Inferior parietal cortex (tissue), 1 donor: ENCODE measurements around the gene RMI1.

ENCODE experiments used
- DNase-seq: peaks from one replicate; pipeline ENCODE4 v3.0.0-alpha.2; 2016; ENCODE audit errors: extremely low spot score

The RMI1 gene

DNA sequence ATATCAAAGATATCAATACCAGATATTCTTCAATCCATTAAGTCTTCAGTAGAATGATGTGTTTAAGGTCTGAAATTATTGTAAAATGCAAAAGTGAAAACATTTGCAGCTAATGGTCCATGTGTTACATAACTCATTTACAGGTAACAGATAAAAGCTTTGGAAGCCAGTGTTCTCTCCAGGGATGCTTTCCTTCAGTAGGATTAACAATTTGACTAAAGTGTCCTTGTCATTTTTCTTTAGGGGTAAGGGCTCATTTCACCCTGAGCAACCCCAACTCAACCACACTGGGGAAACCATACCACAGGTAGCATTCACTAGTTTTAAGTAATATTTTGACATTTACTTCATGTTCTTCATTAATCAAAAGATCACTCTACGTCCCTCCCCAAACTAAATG lies 13.5 kb upstream of the RMI1 start:
- no peak for DNase-seq

DNA sequence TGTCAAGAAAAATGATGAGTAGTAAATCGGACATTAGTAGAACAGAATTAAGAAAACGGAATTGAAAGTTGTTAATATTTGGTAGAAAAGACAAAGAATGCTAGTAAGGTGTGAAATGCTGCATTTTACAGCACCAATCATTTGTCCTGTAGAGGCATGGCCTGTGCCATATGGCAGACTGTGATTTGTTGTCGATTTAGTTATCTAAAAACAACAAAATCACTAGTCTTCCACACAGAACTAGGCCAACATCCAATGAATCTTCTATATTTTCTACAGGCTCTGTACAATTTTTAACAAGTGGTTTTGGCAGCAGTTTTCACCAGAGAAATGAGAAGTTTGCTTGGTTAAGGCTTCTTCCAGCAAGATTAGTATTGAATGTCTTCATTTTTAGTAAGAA lies 11.0 kb upstream of the RMI1 start:
- no peak for DNase-seq

DNA sequence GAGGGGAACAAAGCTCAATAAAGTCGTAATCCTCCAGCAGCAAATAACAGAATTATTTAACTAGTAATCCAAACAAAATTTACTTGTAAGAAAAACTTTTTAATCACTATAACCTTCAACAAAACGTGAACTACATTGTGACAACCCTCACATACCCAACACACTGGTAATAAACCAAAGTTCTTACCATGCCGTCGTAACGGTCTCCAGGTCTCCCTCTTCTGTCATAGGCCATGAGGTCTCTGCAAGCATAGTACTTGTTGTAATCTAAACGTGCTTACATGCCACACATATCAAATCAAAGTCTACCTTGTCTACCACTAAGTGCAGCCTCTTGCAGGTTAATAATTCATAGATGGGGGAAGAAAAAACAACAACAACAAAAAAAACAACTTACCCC lies 9.1 kb upstream of the RMI1 start:
- no peak for DNase-seq

DNA sequence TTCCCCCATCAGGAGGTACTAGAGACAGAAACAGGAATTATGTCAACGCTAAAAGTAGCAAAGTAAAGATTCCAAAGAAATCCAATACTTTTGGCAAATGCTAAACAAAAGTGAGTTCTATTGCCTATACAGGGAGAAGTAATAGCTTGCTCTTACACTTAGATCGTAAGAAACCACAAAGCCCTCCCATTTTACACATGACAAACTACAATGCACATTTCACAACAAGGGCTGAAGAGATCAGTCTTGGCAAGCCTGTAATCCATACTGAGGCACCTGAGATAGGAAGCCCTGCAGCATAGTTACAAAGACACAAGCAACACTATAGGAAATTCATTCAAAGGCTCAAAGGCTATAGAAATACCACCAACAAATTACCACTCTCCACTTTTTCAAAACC lies 8.3 kb upstream of the RMI1 start:
- DNase-seq, result no peak

DNA sequence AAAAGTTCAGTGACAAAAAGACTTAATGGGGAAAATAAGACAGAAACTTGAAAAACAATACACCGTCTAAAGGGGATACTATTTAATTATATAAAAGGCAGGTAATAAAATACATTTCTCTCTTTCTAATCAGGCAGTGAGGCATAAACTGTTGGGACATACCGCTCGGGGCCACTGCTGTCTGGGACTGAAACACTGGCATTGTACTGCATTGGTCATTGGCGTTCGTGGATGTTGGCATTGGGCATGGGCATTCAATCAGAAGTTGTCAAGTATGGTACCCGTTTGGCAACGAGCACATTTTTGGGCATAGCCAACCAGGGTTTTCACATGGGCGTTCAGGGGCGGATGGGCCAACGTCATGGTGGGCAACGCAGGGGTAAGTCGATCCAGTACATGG lies 5.3 kb upstream of the RMI1 start:
- DNase-seq, result no peak

DNA sequence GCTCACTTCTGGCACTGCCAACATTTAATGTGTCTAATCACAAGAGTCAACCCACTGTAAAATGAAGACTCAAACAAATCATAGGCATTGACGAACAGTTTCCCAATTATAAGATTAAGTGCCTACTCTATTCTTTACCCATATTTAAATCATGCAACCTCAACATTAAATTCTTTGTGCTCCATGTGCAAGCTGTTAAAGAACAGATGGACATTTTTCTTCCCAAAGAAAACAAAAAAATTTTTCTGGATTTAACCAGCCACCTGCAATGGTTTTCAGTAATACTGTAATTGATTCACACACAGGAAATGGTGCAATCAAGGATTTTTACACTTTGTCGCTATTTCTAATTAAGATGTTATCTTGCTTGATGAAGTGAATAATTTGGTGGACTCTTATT lies 4.2 kb upstream of the RMI1 start:
- DNase-seq, result no peak

DNA sequence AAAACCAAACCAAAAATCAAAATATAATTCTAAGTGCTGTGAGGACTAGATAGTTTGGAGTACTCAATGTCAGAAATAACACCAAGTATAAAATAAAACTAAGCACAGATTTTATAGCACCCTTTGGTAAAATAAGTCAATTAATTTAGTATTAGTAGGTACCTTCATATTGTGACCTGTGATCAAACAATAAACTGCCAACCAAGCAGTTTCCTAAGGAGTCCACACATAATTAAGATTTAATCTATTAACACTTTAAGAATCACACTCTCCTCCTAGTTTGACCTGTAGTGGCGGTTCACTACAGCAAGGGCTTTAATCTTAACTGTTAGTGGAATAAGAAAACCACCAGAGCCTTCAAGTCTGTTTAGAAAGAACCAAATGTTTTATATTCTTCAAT lies 3.4 kb upstream of the RMI1 start:
- no peak for DNase-seq

DNA sequence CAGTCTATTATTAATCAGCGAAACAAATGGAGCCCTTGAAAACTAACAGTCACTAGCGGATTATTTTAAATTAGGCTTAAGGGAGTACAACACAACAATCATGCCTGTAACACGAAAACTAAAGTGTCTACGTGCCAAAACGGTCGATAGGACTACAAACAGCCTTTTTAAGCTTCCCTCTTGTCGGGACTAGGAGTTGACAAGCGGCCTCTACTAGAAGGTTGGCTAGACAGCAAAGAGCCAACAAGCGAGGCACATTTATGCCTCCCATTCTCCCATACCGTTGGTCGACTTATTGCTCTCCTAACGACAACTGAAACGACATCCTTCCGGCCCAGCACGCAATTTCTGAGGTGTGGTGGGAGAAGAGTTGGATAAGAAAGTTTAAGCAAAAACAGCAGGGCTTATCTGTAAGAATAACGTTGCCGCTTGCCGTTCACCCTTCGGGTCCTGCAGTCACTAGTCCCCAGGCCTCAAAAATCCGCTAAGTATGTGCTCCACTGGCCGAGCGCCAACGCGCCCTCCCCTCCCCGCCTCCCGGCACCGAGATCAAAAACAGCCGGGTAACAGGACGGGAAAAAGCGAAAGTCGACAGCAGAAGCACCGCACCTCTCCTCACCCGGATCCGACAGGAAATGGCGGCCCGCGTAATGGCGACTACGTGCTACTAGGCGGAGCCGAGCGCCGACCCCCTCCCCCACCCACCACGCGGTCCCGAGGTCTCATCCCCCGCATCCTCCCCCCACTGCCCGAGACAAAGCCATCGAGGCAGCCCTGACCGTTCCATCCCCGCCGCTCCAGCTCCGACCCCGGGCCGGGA lies 1.4 kb upstream of the RMI1 start:
- DNase-seq, result no peak

DNA sequence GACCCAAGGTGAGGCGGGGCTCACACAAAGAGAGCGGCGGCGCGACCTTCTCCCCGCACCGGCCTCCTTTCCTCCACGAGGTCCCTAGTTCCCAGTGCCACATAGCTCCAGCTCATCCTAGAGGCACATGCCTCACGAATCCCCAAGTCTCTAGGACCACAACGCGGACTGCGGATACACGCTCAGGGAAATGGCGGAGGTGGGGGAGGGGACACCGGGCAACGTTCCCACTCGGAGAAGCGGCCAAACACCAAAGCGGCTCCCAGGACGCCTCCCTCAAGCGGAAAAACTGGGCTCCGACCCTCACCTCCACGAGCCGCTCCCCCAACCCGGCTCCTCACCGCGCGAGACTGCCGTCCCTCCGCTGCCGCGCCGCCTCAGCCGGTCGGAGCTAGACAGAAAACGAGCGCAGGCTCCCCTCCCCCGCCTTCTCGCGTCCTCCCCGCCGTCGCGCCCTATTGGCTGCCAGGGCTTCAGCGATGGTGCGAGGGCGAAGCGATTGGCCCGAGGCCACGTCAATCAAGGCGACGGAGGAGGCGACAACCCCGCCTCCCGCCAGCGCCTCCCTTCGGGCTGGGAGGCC lies 702 bp upstream of the RMI1 start, which contains the start of gene HNRNPK:
TSS of gene HNRNPK (minus strand) at position 404 of the 583 bp plus-strand sequence. CDS start 1,963 bp downstream, outside the sequence.
- DNase-seq, result peak; percentile 99

DNA sequence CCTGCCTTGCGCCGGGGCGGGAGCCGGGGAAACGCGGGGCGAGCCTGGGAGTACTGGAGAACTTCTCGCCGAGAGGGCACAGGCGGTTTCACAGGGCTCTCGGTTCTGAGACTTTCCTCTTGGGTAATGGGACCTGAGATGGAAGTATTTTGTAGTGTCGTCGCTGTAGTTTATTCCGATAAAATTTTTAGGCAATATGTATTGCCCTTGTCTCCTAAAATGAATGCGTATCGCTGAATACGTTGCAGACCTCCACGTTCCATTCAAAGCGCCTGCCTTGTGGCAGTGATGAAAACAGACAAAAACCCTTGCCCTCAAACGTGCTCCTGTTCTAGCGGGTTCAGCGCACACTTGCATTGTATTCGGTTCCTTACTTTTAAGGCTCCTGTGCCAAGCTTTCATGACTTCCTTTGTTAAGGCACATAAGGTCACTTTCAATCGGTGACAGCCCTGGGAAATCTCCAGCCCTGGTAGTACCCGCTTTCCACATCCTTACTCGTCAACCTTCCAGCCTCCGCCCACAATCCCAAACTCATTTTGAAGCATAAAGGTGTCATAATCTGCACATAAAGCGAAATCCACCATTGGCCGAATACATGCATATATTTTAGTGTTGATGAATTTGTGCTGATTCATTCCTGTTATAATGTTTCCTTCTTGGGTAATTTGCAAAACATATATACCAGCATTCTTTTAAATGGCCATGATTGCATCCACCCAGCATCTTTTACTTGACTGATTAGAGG lies 694 bp downstream of the RMI1 start:
- DNase-seq, result peak; percentile 35

DNA sequence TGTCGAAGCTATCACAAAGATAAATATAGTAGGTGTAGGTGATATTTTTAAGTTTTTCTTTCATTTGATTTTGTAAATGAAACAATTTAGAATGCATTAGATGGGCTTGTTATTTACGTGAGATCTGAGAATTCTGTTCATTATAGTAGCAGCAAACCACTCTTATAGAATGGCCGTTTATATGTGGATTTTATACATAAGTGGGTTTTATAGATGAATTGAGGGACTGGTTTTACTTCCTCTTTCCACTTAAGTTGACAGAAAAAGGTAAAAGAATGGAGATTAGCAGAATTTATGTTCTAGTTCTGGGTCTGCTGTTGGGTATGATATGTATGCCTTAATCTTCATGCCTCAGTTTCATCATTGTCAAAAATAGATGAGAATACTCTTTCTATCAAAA lies 5.6 kb downstream of the RMI1 start:
- DNase-seq, result no peak

DNA sequence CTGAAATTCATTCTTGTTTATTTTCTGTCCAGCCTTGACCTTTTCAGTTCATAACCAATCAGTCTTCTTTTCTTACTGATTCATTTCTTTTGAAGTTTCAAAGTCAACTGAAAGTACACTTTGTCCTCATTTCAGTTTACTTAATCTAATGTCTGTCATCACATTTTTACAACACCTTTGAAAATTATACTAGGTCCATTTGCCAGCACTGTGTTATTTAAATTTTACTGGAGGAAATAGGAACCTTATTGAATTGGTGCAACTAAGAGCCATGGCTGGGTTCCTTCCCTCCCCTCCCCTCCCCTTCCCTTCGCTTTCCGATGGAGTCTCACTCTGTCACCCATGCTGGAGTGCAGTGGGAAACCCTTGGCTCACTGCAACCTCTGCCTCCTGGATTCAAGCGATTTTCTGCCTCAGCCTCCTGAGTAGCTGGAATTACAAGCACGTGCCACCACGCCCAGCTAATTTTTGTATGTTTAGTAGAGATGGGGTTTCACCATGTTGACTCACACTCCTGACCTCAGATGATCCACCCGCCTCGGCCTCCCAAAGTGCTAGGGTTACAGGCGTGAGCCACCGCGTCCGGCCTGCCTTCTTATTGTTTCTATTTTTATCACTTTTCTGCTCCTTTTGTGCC lies 6.3 kb downstream of the RMI1 start:
- no peak for DNase-seq

DNA sequence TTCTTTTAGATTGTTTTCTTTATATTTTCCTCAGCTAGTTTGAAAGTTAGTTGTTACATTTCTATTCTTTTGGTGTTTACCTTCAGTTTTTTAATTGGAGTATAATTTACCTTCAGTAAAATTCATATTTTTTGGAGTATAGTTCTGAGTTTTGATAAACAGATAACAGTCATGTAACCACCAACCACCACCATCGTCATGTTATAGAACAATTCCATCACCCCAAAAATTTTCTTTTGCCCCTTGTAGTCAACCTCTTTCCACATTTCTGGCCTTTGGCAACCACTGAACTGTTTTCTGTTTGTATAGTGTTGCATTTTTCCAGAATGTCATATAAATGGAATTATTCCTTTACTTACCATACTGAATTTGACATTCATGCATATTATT lies 6.8 kb downstream of the RMI1 start:
- no peak for DNase-seq

DNA sequence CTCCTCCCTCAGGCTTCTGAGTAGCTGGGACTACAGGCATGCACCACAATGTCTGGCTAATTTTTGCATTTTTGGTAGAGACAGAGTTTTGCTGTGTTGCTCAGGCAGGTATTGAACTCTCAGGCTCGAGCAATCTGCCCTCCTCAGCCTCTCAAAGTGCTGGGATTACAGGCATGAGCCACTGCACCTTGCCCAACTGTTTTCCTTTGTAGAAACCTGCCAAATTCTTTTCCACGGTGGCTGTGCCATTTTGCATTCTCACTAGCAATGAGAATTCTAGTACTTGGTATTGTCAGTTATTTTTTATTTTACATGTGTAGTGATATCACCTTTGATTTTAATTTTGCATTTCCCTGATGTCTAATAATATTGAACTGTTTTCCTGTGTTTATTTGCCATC lies 7.8 kb downstream of the RMI1 start:
- DNase-seq, result no peak

DNA sequence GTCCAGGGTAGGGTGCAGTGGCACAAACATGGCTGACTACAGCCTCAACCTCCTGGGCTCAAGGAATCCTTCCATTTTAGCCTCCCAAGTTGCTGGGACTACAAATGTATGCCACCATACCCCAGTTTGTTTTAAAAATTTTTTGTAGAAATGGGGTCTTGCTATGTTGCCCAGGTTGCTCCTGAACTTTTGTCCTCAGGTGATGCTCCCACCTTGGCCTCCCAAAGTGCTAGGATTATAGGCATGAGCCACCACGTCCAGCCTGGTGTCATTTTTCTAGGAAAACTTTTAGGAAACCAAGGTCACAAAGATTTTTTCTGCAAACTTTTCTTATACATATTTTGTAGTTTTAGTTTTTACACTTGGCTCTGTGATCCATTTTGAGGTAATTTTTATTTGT lies 10.8 kb downstream of the RMI1 start:
- DNase-seq, result no peak

DNA sequence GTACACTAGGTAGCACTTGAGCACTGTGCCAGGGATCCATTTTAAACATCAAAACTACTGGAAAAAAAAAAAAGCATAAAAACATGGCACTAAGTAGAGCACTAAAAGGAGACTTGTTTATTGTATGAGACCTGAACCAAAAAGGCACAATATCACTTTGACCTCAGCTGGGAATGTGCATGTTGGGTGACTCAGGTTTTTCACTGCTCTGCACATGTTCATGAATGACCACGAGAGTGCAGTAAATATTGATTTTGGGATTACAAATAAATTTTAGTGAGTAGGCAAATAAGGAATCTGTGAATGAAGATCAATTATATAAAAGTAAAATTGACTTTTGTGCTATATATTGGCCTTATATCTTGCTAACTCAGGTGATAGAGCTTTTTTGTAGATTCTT lies 11.8 kb downstream of the RMI1 start:
- DNase-seq, result no peak

DNA sequence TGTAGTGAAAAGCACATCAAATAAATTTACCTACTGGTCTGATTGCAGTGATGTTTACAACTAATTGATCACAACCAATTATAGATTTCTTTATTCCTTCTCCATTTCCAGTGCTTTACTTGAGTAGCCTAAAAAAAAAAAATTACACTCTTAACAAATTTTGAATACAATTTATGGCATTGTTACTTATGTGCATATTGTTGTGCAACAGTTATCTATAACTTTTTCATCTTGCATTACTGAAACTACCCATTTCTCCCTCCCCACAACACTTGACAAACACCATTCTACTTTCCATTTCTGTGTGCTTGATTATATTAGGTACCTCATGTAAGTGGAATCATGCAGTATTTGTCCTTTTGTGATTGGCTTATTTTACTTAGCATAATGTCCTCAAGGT lies 12.3 kb downstream of the RMI1 start:
- no peak for DNase-seq

DNA sequence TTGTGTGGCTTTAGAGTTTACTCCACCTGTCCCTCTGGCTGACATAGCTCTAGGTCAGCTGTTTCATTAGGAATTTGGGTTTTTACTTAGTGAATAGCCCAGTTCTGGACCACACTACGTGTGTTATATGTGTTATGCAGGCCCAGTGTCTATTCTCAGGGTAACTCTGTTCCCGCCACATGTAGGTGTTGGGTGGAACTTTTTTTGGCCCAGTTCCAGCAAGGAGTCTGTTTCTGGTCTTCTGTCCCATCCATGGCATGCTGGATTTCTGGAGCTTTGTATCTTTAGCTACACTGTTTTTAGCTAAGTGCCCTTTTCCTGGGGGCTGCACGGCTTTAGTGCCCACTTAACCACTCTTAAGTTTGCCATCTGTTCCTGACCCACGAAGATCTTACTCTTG lies 15.5 kb downstream of the RMI1 start:
- DNase-seq, result no peak

DNA sequence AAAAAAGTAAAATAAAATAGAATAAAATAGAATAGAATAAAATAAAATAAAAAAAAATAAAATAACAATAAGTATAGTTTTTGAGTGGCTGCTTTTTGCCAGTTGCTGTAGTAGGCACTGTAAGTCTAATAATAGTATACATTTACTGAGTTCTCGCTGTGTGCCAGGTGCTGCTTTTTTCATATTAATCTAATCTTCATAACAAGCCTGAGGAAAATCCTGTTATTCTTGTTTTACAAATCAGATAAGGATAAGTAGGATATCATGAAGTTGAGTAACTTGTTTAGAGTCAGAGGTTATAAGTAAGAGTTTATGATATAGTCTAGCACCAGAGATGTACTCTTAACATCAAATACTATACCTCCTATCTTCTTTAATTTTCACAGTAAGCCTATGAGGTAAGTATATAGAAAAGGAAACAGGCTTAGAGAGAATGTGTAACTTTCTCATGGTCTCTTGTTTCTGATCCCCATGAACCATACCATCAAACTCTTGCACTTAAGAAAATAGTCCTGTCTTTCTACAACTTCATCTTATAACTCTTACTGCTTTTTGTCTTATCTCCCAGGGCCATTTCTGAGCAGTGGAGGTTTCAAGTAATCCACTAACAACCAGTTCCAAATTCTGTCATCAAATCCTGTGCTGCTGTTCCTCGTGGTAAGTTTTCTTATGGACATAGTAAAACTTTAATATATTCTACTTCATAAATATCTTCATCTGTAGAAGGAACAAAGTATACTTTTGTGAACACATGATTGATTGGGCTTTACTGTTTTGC lies 18.7 kb downstream of the RMI1 start:
- DNase-seq, result no peak

DNA sequence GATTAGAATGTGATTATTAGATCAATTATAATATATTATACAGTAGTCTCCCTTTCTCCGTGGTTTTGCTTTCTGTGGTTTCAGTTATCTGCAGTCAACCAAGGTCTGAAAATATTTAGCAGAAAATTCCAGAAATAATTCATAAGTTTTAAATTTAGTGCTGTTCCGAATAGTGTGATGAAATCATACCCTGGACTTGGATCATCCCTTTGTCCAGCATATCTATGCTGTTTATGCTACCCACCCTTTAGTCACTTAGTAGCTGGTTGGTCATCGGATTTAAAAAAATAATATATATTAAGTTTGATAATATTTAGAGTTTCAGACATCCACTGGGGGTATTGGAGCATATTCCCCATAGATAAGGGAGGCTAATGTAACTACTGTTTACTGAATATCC lies 19.6 kb downstream of the RMI1 start:
- DNase-seq, result no peak

DNA sequence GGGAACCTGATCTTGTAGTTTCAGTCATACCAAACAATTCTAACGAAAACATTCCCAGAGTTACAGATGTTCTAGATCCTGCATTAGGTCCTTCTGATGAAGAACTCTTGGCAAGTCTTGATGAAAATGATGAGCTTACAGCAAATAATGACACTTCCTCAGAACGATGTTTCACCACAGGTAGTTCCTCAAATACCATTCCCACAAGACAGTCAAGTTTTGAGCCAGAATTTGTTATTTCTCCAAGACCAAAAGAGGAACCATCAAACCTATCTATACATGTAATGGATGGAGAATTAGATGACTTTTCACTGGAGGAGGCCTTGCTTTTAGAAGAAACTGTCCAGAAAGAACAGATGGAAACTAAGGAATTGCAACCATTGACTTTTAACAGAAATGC lies 21.0 kb downstream of the RMI1 start:
- no peak for DNase-seq

DNA sequence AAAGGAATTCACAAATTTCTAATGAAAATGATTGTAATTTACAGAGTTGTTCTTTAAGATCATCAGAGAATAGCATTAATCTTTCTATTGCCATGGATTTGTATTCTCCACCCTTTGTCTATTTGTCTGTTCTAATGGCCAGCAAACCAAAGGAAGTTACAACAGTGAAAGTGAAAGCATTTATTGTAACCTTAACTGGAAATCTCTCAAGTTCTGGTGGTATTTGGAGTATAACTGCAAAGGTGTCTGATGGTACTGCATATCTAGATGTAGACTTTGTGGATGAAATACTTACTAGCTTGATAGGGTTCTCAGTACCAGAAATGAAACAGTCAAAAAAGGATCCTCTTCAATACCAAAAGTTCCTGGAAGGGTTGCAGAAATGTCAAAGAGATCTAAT lies 21.7 kb downstream of the RMI1 start:
- no peak for DNase-seq
